HPDE6-E6E7 (cell line): ENCODE results near the gene CLDN7.
A peak's percentile ranks its signal among the peaks of the same experiment; 100 is the strongest.
"Not testable (repeated sequence)": the region's sequence is repeated elsewhere in the genome, so short reads cannot be mapped to it uniquely, and the experiment has no call there.

Experiments used
- DNase-seq: peaks from one replicate; pipeline ENCODE4 v3.0.0; 2011; ENCODE audit warnings: missing footprints; ENCODE audit errors: extremely low spot score

The CLDN7 gene

GRCh38 chr17:7256766-7257456, 5.4 kb downstream of the CLDN7 start:
- DNase-seq, result no peak

DNA sequence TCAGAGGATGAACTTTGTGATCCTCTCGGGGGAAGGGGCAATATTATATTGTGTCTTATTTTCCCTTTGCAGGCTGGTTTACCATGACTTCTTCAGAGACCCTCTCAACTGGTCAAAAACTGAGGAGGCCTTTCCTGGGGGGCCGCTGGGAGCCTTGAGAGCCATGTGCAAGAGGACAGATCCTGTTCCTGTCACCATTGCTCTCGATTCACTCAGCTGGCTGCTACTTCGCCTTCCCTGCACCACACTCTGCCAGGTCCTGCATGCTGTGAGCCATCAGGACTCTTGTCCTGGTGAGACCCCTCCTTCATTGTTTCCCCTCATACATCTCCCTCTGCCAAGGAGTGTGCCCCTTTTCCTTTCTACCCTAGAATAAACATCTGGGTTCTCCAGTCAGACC, 7.8 kb downstream of the CLDN7 start:
- DNase-seq, result no peak

DNA sequence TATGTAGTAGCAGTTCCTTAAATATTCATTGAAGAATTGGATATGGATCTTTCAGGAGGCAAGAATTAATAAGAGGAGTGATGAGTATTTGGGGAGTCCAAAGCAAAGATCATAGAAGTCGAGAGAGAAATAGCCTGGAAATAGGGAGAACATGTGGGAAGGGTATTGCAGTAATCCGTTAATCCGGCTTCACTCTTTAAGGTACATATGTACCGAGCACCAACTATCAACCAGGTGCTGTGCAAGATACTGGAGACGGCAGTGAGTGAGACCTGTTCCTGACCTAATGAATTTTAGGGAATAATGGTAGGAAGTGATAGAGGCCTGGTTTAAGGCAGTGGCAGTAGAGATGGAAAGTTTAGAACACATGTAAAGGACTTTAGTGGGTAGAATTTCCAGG, 9.2 kb downstream of the CLDN7 start:
- no peak for DNase-seq

GRCh38 chr17:7252176-7253043, 9.9 kb downstream of the CLDN7 start, which contains the start of gene ELP5:
Gene ELP5, plus strand, starts transcription at chr17:7252215. Its CDS starts 336 bp downstream, at chr17:7252551.
- peak; percentile 82 for DNase-seq

- peak; percentile 92 for DNase-seq
These were observed 10.6 kb downstream of the CLDN7 start, which contains the start of gene CTDNEP1 for GRCh38 chr17:7251661-7252175. Gene CTDNEP1, minus strand, starts transcription at chr17:7251734. Its CDS starts 438 bp downstream, at chr17:7251296.

GRCh38 chr17:7250695-7251627, 11.3 kb downstream of the CLDN7 start:
- no peak for DNase-seq

- no peak for DNase-seq
These were observed 12.4 kb downstream of the CLDN7 start for GRCh38 chr17:7249830-7250229.

DNA sequence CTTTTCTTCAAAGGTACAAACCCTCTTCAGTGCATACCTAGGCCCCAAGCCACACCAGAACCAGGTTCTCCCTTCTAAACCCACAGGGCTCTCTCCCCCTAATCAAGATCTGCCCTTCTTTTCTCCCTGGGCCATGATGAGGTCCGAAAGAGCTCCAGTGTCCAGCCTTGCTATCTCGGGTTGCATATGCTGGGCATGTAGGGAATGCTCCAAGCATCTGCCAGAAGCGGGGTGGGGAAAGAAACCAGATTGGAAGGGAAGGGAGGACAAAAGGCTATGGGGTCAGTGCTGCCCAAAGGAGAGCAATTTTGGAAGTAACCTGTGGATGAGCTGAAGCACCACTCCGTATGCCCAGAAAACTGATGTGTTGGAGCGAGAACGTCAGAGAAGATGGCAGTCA, 13.1 kb downstream of the CLDN7 start:
- DNase-seq, result no peak

- no peak for DNase-seq
These were observed 13.5 kb downstream of the CLDN7 start for GRCh38 chr17:7248796-7249195.

- no peak for DNase-seq
These were observed 15.5 kb downstream of the CLDN7 start for GRCh38 chr17:7246779-7247178.

- DNase-seq, result not testable (repeated sequence)
These were observed 18.4 kb downstream of the CLDN7 start for GRCh38 chr17:7243838-7244237.

- DNase-seq, result no peak
These were observed 18.9 kb downstream of the CLDN7 start for GRCh38 chr17:7243453-7243729.

DNA sequence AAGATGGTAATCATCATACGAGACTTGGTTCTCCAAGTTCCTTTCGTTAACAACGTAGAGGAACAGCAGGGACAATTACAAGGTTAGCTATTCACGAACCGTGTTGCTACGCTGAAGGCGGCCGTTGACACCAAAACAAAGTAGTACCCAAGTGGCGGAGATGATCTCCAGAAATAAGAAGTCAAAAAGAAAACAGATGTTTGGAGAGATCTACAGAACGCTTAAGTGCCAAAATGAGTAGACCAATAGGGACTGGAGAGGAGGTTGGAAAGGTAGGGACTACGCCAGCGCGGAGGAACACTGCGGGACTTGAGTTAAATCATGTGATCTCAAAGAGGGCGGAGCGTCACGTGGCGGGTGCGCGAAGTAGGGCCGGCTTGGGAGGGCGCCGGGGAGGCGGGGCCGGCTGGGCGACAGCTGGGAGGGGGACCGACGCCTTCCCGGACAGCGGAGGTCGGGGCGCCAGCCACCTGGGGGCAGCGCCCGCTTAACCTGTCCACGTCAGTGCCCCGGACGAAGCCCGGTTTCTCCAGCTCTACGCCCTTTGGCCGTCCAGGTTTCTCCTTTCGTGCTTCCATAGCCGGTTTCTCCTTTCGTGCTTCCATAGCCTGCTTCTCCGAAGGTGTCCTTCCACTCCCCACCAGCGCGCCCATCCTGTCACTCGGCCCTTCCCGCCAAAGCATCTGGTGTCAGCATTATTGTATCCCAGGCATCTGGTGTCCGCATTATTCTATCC, 19.4 kb downstream of the CLDN7 start:
- DNase-seq, result no peak

DNA sequence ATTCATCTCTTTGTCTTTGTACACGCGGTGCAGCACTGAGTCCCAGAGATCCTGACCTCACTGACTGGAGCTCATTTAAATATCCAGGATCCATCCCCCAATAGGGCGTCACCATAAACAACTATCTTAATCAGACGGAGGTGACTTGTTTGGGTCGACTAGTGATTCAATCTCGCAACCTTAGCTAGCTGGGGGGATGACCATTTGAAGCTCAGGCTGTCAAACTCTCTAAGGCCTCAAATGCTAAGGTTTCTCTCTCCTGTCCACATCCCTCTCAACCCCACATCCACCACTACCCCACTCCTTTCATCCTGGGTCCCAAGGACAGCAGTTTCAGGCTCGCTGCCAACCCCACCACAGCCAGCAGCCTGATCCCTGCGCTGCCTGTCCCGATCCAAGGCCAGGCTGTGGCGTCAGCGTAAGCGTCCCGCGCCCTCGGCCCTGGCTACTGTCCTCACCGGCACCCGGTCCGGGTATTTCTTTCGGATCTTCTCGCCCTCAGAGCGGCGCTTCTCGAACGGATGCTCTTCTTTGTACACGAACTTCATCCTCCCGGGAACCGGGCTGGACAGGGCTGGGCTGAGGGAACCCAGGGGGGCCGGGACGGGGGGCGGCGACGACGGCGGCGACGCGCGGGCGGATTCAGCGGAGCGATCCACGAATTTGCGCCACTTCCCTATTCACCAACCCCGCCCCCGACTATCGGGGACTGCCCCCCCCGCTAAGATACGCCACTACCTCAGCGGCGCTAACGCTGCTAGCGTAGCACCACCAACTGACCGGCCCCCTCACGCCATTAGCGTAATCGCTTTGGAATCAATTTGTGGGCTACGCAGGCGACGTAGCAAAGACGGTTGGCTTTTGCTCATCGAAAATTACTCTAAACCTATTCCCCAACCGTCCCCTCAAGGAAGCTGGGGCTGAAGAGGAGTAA, 20.2 kb downstream of the CLDN7 start, which contains the start of gene GABARAP:
TSS of gene GABARAP (minus strand) at position 667 of the 934 bp plus-strand sequence. CDS start at position 548, 119 bp downstream.
- DNase-seq, result no peak

DNA sequence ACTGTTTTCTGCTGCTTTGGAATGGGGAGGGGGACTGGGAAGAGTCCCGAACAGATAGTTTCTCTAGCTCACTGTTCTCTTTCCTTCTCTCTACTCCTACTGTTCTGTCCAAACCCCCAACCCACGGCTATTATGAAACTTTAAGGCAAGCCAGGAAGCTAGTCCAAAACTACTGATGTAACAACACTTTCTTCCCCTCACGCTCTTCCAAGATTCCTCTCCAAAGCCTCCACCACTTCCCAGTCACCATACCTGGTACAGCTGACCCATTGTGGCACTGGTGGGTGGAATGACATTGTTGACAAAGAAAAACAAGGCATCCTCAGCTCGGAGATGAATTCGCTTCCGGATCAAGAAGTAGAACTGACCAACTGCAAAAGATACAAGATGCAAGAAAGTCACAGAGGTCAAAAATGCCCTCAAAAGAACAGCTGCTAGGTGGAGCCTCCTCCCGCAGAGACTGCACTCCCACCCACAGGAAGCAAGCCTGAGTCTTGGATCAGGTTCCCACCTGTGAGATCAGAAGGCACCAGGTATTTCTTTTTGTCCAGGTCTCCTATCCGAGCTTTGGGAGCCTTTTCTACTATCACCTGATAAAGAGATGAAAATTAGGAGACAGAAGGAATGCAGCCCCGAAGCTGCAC, 21.1 kb downstream of the CLDN7 start:
- no peak for DNase-seq

DNA sequence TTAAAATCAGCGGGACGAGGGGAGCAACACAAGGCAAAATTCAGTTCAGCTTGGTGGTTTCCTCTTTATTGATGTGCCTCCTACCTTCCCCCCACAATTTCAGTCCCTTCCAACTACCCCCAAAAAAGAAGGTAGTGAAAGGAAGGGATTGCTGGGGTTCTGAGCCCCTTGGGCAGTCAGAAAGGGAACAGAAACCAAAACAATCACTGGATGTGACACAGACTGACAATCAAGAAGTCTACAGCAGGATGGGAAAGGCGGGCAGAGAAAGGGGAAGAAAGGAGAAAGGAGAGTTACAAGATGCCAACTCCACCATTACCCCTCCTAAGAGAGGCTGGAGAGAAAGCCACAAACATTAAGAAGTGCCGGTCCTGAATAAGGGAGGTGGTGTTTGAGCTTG, 21.9 kb downstream of the CLDN7 start:
- no peak for DNase-seq

- DNase-seq, result peak; percentile 98
These were observed 22.9 kb downstream of the CLDN7 start, which contains the start of gene PHF23 for GRCh38 chr17:7239091-7240027. Gene PHF23, minus strand, starts transcription at chr17:7239457. Its CDS starts 178 bp downstream, at chr17:7239279.
